Hippocampal formation (tissue), 2 donors: ENCODE measurements around the gene FBXW11.
"Not testable (repeated sequence)": the region's sequence is repeated elsewhere in the genome, so short reads cannot be mapped to it uniquely, and the experiment has no call there.

Source experiments
- DNase-seq, 2 donors: peaks; one replicate each; lab custom pipeline; 2025; lab: John Stamatoyannopoulos, UW

FBXW11 gene

DNA sequence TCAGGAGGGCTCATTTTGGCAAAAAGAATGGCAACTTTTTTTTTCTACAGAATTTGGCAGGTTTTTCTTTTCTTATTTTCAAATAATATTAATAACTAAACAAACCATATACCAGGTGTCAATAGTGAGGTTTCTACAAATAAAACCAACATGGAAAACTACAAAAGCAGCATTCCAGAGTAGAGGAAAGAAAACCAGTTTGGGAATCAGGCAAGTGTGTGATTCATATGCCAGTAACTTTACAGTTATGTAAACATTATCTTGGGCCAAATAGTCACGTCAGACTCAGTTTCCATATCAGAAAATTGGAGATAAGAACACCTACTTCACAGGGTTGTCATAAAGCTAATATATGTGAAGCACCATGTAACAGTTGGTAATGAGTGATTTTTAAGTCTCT lies 51.7 kb downstream of the FBXW11 start:
- no peak for DNase-seq

DNA sequence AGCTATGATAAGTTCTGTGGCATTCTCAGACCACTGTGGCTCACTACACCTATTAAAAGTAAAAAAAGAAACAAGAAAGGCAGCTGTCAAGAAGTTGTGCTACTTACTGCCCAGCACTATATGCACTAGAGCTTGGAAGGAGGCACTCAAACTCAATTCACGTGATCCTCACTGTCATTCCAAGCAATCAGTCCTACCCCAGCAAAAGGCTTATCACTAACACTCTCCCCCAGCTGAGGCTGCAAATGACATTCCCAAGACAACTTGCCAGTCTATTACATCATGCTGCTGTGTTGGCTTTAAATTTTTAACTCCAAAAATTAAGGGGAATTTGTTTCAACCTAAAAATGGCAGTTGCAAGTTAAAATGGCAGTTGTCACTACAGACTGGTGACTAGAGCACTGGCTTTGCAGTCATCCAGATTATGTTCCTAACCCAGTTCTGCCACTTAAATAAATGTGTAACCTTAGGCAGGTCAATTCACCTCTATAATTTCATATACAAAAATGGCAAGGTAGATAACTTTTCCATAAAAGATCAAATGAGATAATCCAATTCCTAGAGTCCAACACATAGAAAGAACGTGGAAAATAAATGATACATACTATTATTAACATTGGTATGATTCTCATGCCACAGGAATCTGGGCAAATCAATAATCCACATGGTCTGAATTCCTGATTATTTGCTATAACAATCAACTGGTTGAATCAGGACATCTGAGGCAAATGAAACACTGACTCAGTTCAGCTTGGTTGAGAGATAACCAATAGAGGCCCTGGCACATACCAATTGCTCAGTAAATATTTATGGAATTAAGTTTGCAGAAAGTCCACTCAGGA lies 52.4 kb downstream of the FBXW11 start:
- DNase-seq = no peak

DNA sequence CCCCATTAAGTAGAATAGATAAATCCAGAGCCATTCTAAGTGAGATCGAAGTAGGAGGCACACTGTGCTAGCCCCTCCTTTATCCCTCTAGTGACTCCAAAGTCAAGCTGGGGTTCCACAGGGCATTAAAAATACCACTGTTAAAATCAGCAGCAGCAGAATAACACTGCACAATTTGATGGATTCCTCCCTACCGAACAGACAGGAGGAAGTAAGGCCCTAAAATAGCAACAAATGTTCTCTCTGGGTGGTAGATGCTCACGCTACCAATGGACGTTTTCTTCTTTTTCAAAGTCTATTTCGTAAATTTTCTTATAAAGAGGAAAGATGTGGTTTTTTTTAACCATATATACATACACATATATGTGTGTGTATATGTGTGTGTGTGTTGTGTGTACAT lies 54.4 kb downstream of the FBXW11 start:
- DNase-seq = no peak

DNA sequence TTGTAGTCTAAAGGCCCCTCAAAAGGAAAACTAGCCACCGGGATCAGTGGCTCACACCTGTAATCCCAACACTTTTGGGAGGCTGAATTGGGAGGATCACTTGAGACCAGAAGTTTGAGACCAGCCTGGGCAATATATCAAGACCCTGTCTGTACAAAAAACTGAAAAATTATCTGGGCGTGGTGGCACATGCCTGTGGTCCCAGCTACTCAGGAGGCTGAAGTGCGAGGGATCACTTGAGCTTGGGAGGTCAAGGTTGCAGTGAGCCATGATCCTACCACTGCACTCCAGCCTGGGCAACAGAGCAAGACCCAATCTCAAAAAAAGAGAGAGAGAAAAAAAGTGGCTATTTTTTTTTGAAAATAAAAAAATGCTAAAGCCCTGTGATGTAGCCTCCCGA lies 55.2 kb downstream of the FBXW11 start:
- DNase-seq = no peak

DNA sequence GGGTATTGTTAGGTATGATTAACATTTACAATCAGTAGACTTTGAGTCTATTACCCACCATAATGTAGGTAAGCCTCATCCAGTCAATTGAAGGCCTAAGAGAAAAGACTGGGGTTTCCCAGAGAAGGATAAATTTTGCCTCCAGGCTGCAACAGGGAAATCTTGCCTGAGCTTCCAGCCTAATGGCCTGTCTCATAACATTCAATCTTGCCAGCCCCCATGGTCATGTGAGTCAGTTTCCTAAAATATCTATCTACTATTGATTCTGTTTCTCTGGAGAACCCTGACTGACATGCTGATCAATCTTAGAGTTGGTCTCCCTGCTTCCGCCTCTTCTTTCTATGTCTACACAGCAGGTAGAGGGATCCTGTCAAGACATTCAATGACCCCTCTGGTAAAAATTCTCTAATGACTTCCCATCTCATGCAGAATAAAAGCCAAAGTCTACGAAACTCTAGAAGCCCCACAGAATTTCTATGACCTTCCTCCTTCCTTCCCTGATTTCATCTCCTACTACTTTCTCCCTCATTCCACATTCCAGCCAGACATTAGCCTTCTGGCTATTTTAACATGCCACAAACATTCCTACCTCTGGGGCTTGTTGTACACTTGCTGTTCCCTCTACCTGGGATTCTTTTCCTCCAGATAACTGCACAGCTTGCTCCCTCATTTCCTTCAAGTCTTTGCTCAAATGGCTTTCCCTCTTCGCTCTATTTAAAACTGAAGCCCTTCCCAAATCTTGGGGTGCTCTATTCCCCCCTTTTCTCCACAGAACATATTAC lies 60.2 kb downstream of the FBXW11 start:
- no peak for DNase-seq

DNA sequence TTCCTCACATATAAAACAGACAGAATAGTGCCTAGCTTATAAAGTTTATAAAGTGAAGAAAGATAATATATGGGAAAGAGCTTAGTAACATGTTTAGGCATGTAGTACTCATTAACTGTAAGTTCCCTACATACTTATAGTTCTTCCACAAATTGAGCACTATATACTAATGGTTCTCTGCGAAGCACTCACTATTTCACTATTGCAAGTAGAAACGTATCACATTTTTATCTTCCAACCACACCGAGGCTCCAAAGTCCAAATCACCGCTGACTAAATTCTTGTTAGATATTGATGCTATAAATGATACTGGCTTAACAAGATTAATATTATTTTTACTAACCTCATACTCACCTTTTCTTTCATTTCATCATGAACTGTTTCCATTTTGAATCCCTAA lies 61.0 kb downstream of the FBXW11 start:
- no peak for DNase-seq

DNA sequence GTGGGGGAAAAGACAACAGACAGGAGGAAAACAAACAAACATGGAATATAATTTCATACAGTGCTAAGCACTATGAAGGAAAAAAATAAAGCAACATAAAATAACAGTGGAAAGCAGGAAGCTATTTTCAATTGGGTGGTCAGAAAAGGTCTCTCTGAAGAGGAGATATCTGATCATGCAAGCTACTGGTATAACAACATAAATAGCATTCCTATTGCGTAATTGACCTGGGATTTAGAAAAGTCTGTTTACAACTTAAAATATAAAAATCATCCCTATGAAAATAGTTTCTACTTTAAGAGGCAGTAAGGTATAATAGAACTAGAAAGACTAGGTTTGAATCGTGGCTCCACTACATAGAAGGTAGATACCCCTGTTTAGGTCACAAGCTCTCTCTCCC lies 61.4 kb downstream of the FBXW11 start:
- DNase-seq = no peak

DNA sequence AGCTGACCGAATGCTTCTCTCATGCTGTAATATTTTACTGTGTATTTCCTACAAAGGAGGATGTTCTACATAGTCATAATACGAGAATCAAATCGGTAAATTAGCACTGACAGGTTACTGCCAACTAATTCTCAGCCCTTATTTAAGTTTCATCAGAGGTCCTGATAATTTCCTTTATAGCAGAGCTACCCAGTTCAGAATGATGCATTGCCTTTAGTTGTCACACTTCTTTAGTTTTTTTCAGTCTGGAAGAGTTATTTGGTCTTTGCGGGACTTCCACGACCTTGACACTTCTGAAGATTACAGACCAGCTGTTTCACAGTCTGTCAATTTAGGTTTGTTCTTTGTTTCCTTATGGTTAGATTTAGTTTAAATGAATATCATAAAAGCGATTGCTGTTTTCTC lies 64.3 kb downstream of the FBXW11 start:
- DNase-seq = not testable (repeated sequence)

DNA sequence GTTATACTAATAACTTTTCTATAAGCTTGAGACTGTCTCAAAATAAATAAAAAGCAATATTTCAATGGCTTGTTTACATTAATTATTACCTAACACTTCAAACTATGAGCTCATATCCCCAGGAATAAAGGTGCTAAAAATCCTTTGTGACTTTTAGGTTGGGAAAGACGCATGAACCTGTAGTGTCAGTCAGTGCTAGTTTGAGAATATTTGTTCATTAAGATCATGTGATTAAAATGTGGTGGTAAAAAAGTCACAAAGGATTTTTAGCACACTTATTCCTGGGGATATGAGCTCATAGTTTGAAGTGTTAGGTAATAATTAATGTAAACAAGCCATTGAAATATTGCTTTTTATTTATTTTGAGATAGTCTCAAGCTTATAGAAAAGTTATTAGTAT lies 64.8 kb downstream of the FBXW11 start:
- not testable (repeated sequence) for DNase-seq

DNA sequence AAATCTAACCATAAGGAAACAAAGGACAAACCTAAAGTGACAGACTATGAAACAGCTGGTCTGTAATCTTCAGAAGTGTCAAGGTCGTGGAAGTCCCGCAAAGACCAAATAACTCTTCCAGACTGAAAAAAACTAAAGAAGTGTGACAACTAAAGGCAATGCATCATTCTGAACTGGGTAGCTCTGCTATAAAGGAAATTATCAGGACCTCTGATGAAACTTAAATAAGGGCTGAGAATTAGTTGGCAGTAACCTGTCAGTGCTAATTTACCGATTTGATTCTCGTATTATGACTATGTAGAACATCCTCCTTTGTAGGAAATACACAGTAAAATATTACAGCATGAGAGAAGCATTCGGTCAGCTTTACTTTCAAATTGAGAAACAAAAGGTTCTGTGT lies 65.2 kb downstream of the FBXW11 start:
- not testable (repeated sequence) for DNase-seq

DNA sequence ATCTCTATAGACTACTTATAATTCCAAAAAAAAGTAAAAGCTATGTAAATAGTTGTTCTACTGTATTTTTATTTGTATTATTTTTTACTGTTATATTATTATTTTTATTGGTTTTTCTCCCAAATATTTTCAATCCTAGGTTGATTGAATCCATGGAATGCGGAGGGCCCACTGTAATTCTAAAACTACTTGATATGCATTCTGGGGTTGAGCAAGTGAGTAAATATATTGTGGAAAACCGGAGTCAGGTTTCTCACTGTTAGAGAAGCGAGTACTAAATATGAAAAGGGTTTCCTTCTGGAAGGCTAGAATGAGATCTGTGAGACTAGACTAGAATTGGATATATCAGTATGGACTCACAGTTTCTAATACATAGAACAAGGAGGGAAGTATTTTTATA lies 66.5 kb downstream of the FBXW11 start:
- no peak for DNase-seq

DNA sequence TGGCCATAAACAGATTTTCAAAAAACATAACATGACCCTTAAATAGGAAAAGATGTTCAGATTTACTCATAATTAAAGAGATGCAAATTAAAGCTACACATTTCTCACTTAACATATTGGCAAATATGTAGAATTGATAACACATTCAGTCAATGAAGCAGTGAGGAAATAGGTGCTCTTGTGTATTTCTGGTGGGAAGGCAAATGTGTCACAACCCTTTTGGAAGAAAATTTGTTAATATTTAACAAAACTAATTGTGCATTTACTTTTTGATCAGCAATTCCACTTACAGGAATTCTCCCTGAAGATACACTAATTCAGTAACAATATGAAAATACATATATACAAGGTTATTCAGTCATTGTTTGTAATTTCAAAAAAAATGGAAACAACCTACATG lies 68.1 kb downstream of the FBXW11 start:
- no peak for DNase-seq

DNA sequence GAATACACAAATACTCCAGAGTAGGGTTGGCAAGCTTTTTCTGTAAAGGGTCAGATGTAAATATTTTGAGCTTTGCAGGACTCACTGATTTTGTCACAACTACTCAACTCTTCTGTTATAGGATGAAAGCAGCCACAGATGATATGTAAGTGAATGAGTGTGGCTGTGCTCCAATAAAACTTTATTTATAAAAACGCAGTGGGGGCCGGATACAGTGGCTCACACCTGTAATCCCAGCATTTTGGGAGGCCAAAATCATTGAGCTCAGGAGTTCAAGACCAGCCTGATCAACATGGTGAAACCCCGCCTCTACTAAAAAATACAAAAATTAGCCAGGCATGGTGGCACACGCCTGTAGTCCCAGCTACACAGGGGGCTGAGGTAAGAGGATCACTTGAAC lies 69.1 kb downstream of the FBXW11 start:
- DNase-seq = no peak

DNA sequence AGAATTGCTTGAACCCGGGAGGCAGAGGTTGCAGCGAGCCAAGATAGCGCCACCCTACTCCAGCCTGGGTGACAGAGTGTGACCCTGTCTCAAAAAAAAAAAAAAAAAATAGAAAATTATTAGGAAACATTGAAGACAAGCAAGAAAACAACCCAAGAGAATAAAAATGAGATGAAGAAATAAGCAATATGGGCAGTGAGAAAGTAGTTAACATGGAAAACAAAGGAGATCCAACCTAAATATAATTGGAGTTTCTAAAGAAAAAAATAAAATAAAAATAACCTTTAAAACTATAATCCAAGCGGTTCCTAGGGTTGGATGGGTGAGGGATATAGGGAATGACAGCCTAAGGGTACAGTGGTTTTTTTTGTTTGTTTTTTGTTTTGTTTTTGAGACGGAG lies 71.9 kb downstream of the FBXW11 start:
- no peak for DNase-seq

DNA sequence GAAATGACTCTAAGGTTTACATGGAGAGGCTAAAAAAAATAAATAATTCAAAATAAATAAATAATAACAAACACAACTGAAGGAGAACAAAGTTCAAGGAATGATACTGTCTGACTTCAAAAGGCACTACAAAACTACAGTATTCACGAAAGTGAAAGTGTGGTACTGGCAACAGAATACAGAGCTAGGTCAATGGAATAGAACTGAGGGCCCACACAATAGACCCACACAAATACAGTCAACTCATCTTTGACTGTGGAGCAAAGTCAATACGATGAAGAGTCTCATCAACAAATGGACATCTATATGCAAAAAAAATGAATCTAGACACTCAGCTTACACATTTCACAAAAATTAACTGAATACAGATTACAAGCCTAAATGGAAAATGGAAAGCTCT lies 75.3 kb downstream of the FBXW11 start:
- no peak for DNase-seq

DNA sequence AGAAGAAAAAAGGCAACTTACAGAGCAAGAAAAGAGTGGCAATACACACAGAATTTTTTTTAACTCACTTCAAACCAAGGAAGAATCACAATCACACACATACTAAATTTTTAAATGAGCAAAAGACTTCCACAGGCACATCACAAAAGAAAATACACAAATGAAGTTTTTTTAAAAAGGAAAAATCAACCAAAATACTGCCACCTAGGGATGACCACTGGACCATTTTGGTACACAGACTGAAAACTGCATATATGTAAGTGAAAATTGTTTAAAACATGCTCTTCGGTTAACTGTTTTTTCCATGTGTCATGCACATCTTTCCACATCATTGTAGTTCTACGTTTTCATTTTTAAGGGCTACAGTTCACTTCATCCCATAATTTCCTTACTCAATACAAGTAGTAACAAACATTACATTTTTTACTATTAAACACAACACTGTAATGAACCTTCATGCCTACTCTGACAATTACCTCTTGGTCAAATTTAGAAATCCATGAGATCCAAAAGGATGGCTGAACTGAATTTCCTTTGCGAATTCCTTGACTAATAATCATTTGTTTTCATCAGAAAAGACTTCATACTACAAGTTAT lies 79.0 kb downstream of the FBXW11 start:
- no peak for DNase-seq

DNA sequence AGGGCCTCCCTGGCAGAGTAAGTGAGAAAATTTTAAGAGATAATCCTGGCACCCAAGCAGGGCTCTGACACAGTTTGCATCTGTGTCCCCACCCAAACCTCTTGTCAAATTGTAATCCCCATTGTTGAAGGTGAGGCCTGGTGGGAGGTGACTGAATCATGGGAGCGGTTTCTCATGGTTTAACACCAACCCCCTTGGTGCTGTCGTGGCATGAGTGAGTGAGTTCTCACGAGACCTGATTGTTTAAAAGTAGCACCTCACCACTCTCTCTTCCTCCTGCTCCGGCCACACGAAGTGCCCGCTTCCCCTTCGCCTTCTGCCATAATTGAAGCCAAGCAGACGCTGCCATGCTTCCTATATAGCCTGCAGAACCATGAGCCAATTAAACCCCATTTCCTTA lies 80.1 kb downstream of the FBXW11 start:
- DNase-seq = no peak

DNA sequence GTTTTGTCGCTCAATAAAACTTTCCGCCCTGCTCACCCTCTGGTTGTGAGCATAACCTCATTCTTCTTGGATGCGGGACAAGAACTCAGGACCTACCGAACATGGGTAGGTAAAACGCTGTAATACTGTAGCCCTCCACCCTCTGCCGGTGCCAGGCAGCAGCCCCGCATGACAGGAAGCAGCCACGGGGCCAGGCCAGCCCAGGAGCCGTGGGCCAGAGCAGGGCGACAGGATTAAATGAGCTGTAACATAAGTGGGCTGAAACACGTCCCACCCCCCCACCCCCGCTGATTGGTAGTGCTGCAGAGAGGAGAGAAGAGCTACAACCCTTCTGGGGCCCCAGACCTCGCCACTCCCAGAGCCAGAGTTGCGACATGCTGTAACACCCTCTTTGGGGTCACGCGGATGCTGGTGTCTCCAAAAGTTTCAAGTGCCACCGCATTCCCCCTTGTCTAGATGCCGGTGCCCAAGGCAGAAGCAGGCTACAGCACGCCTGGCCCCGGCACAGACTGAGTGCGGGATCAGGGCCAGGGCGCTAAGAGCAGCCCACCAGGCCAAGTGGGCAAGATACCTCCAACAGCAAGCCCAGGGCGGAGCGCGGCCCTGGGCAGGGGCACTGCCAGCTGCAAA lies 81.8 kb downstream of the FBXW11 start:
- DNase-seq = no peak

DNA sequence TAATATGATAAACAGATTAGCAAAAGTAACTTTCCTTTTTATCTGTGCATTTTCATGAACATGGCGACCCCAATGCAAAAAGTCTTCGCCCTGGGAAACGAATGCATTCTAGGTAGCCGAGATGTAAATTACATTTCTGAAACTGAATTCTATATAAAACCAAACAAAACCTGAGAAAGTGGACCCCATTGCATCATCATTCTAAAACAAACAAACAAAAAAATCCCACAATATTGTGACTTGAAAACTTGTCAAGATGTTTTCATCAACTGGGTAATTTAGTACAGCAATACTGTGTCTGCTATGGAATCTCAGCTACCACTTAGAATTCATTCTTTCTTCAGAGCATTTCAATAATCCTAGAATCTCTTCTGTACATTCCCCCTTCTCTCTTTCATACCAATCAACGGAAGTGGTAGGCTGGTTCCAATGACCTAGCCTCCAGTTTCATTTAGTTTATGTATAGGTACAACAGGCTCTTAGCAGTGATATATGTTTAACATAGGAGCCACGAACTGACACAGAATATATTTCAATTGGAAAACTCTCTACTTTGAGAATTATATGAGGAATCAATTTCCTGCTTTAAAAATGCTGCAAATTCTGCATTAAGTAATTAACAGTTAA lies 85.6 kb downstream of the FBXW11 start:
- no peak for DNase-seq

DNA sequence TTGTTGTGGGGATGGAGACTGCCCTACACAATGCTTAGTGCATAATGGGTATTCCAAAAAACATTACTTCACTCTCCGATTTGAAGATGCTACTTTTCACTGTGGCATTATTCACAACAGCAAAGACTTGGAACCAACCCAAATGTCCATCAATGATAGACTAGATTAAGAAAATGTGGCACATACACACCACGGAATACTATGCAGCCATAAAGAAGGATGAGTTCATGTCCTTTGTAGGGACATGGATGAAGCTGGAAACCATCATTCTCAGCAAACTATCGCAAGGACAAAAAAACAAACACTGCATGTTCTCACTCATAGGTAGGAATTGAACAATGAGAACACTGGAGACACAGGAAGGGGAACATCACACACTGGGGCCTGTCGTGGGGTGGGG lies 90.7 kb downstream of the FBXW11 start:
- not testable (repeated sequence) for DNase-seq

DNA sequence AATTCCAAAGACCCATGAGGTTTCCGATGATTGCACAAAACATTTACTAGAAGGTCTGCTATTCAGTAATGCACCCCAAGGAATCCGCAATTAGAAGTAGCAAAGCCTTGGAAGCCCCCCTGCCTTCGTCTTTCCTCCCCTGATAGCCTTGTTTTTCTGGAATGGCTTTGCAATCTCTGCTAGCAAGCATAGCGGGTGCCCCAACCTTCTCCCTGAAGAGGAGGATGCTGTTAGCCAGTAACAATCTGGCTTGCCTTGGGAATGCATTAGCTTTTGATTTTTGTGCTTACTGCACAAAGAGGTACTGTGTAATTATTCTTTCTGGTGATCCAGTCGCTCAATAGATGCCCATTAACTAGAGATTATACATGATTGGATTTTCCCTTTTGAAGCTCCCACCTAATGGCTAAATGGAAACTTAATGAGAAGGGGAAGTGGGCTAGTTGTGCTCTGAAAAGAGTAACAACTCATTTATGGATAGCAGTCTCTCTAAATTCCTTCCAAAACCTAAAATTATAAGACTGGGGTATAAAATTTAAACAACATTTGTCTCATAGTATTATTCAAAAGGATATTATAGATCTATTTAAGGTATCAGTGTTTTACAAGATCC lies 91.6 kb downstream of the FBXW11 start:
- no peak for DNase-seq

DNA sequence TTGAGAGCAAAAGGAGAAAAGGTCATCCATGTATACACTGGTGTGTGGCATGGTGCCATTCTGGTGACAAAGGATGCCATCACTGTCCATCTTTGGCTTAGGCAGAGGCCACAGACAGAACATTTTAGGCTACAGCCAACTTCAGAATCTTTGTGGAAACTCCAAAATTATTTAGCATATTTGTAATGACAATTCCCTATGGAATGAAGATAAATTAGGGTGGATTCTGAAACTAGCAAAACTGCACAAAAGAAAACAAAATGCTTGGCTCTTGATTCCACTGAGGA lies 92.5 kb downstream of the FBXW11 start:
- no peak for DNase-seq
